ENCODE data around the gene MRM3.
"Not testable (repeated sequence)": the region's sequence is repeated elsewhere in the genome, so short reads cannot be mapped to it uniquely, and the experiment has no call there.

Gene MRM3

DNA sequence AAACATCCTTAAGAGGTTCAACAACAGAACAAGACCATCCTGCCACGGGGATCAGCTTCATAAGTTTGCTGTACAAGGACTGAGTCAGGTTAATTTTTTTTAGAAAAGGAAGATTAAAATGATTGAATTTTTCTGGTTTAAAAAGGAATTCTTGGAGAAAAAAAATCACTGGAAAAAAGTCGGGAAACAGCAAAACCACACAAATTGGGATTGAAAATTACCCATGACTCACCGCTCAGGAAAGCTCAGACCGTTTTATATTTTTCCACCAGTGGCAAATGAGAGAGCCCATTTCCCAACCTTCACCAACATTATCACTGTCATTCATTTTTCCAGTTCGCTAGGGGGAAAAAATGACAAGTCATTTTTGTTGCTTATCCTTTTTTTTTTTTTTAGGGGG, 46.6 kb downstream of the MRM3 start:
- no peak for DNase-seq

DNA sequence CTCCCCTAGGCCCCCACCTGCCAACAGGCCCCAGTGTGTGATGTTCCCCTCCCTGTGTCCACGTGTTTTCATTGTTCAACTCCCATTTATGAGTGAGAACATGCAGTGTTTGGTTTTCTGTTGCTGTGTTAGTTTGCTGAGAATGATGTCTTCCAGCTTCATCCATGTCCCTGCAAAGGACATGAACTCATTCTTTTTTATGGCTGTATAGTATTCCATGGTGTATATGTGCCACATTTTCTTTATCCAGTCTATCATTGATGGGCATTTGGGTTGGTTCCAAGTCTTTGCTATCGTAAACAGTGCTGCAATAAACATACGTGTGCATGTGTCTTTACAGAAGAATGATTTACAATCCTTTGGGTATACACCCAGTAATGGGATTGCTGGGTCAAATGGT, 47.5 kb downstream of the MRM3 start:
- not testable (repeated sequence) for DNase-seq

DNA sequence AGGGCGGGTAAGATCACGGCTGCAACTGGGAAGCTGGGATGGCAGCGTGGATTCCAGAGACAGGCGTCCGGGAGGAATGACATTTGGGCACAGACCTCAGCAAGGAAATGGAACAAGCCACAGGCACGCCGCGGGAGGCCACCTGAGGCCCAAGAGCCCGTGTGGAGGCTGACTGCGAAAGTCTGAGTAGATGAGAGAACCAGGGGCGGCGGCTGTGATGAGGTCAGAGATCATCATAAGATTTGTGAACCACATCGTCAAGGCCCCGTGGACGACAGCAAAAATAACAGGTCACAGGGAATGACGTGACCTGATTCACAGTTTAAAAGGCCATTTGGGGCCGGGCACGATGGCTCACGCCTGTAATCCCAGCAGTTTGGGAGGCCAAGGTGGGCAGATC, 48.2 kb downstream of the MRM3 start:
- DNase-seq: no peak

DNA sequence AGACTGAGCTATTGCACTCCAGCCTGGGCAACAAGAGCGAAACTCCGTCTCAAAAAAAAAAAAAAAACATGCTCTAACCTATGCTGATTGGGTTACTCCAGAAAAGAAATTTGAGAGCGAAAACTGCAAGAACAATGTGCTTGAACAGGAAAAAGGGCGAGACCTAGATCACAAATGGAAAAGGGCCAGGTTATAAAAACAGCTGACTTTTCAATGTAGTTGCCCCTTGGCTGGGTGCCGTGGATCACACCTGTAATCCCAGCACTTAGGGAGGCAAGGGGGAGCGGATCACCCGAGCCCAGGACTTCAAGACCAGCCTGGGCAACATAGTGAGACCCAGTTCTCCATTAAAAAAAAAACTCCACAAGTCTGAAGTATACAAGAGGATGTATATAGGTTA, 48.8 kb downstream of the MRM3 start:
- DNase-seq: no peak

DNA sequence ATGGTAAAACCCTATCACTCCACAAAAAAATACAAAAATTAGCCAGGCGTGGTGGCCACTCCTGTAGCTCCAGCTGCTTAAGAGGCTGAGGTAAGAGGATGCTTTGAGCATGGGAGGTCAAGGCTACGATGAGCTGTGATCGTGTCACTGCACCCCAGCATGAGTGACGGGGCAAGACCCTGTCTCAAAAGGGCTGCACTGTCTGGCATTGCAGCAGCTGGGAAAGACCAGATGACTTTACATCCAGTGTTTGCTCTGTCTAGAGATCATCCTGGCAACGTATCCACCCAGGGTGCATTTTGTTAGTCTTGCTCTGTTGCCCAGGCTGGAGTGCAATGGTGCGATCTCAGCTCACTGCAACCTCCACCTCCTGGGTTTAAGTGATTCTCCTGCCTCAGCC, 52.0 kb downstream of the MRM3 start:
- no peak for DNase-seq

DNA sequence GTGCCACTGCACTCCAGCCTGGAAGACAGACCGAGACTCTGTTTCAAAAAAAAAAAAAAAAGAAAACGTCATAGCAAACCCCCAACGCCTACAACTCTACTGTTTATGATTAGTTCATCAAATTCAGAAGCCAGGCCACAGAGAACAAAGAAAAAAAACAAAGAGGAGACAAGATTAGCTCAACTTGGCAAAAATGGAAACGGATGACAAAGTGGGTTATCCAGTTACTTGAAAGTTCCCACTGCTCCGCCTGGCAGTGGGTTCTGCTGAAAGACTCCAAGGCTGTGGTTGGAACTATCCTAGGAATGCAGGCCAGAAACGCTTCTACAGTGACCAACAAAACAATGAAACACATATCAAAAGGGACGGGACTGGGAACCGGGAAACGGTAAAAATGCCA, 53.1 kb downstream of the MRM3 start:
- no peak for DNase-seq

DNA sequence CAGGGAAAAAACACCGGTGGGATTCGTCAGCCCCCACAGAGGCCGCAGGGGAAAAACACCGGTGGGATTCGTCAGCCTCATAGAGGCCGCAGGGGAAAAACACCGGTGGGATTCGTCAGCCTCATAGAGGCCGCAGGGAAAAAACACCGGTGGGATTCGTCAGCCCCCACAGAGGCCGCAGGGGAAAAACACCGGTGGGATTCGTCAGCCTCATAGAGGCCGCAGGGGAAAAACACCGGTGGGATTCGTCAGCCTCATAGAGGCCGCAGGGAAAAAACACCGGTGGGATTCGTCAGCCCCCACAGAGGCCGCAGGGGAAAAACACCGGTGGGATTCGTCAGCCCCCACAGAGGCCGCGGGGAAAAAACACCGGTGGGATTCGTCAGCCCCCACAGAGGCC, 53.6 kb downstream of the MRM3 start:
- DNase-seq: not testable (repeated sequence)

DNA sequence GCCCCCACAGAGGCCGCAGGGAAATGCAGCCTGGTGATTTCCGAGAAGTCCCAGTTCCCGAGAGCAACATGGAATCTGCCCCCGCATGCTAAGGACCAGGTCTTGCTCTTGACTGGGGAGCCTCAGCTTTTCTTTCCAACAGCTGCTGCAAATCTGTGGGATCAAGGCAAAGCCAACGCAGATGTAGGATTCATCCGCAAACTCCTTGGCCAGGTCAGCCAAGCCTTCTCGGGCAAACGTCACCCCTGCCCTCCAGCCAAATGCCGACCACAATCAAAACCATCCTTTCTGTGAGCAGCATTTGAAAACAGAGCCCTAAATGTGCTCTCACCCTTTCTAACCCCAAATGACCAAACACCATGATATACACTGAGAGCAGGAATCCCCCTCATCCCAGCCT, 54.0 kb downstream of the MRM3 start:
- no peak for DNase-seq

DNA sequence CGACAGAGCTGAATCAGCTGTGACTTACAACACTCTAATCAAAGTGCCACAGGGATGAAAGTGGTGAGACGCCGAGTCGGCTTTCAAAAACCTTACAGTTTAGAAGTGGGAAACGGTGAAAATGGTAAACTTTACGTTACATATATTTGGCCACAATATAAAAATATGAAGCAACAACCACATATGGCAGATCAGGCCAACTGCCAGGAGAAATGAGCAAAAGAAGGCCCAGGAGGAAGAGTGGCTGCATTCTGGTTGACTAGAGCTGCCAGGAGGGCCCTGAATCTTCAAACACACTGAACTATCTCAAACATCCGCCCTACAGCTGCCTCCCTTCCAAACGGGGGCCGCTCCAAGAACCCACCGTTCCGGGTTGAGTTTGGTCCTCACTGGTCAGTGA, 56.3 kb downstream of the MRM3 start:
- DNase-seq: no peak

DNA sequence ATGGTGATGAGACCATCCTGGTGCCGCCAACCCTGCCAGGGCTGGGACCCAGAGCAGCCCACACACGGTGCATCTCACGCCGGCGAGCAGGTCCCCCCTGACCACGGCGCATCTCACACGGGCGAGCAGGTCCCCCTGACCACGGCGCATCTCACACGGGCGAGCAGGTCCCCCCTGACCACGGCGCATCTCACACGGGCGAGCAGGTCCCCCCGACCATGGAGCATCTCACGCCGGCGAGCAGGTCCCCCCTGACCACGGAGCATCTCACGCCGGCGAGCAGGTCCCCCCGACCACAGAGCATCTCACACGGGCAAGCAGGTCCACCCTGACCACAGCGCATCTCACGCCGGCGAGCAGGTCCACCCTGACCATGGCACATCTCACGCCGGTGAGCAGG, 59.2 kb downstream of the MRM3 start:
- DNase-seq: no peak

Data from activated naive CD4-positive, alpha-beta T cell treated with Interleukin-2 at 50 U/mL for 16 hours (primary cell).